GM23338 (cell line): ENCODE data around the gene ARHGEF9. TPM values are rescaled to one million over a fixed set of nuclear protein-coding genes. Genes with fewer than 3 reads are reported as not detected.

Source experiments
- ATAC-seq: fragments of 200-7000 bp; cut with Tn5 transposase; 3 replicates; pipeline ENCODE4 v1.9.1; 2020
- DNase-seq: peaks from one replicate; pipeline ENCODE4 v3.0.0-alpha.2; 2015; ENCODE audit warnings: low spot score
- H2AFZ ChIP-seq: fragments of 200-600 bp; sonication (generic); 2 replicates; pipeline ENCODE4 v1.8.0; 2016; ENCODE audit warnings: antibody characterized with exemption, mild to moderate bottlenecking, moderate library complexity
- H3F3A ChIP-seq: fragments of 200-600 bp; sonication (generic); replicated peaks from 2 replicates; pipeline ENCODE4 v1.8.0; 2017; ENCODE audit warnings: antibody characterized with exemption, mixed run types, low read depth
- H3K27ac ChIP-seq: fragments of 200-600 bp; sonication (generic); 2 replicates; pipeline ENCODE4 v1.6.1; 2016; ENCODE audit warnings: low read depth
- H3K27me3 ChIP-seq: fragments of 200-600 bp; sonication (generic); 2 replicates; pipeline ENCODE4 v1.8.0; 2016; ENCODE audit warnings: mild to moderate bottlenecking, mixed run types, moderate library complexity; ENCODE audit not compliant: insufficient read depth
- H3K36me3 ChIP-seq: fragments of 200-600 bp; sonication (generic); 2 replicates; pipeline ENCODE4 v1.8.0; 2016; ENCODE audit warnings: mild to moderate bottlenecking; ENCODE audit not compliant: insufficient read depth
- H3K4me1 ChIP-seq: fragments of 200-600 bp; sonication (generic); 2 replicates; pipeline ENCODE4 v1.8.0; 2016; ENCODE audit warnings: mild to moderate bottlenecking, moderate library complexity; ENCODE audit not compliant: insufficient read depth
- H3K4me2 ChIP-seq: fragments of 200-600 bp; sonication (generic); 2 replicates; pipeline ENCODE4 v1.7.1; 2017; ENCODE audit warnings: mixed run types
- H3K4me3 ChIP-seq: fragments of 200-600 bp; sonication (generic); 2 replicates; pipeline ENCODE4 v1.6.1; 2016; ENCODE audit warnings: mixed run types
- H3K79me2 ChIP-seq: fragments of 200-600 bp; sonication (generic); replicated peaks from 2 replicates; pipeline ENCODE4 v1.8.0; 2017; ENCODE audit warnings: mild to moderate bottlenecking; ENCODE audit not compliant: insufficient read depth
- H3K9me2 ChIP-seq: fragments of 200-600 bp; sonication (generic); 2 replicates; pipeline ENCODE4 v1.8.0; 2017; ENCODE audit not compliant: insufficient read depth
- H4K20me1 ChIP-seq: fragments of 200-600 bp; sonication (generic); replicated peaks from 2 replicates; pipeline ENCODE4 v1.8.0; 2017; ENCODE audit warnings: mild to moderate bottlenecking; ENCODE audit not compliant: insufficient read depth
- H3K27ac Mint-ChIP-seq: 2 replicates; pipeline ENCODE4 v1.8.0; 2020; ENCODE audit warnings: inconsistent platforms, mild to moderate bottlenecking, moderate library complexity, mixed read lengths
- H3K27me3 Mint-ChIP-seq: 3 replicates; pipeline ENCODE4 v1.8.0; 2022; ENCODE audit warnings: low read depth, mild to moderate bottlenecking, moderate library complexity, mixed read lengths, inconsistent platforms; ENCODE audit not compliant: insufficient read depth, poor library complexity
- H3K36me3 Mint-ChIP-seq: 3 replicates; pipeline ENCODE4 v1.8.0; 2021; ENCODE audit warnings: low read depth, mild to moderate bottlenecking, inconsistent platforms, moderate library complexity, mixed read lengths
- H3K4me1 Mint-ChIP-seq: 3 replicates; pipeline ENCODE4 v1.8.0; 2020; ENCODE audit warnings: mild to moderate bottlenecking, inconsistent platforms, mixed read lengths
- H3K4me3 Mint-ChIP-seq: 3 replicates; pipeline ENCODE4 v1.8.0; 2021; ENCODE audit warnings: moderate library complexity, mild to moderate bottlenecking, inconsistent platforms, mixed read lengths
- H3K9me3 Mint-ChIP-seq: 3 replicates; pipeline ENCODE4 v1.8.0; 2020; ENCODE audit warnings: moderate library complexity, mild to moderate bottlenecking, inconsistent platforms, mixed read lengths
- CREB1 ChIP-seq: fragments of 250-450 bp; sonication (Bioruptor Pico); IDR thresholded peaks from 2 replicates; pipeline ENCODE4 v1.5.0; 2020; ENCODE audit warnings: low read depth, mild to moderate bottlenecking, moderate library complexity
- CTCF ChIP-seq, 2 experiments: fragments of 200-600 bp in 1 of 2; sonication (generic) in 1 of 2; conservative IDR thresholded peaks; 2 replicates each; pipeline versions ENCODE4 v1.5.1 to v1.6.1; 2016 to 2017; ENCODE audit warnings: antibody characterized with exemption in 2 of 2, low read depth in 2 of 2, mild to moderate bottlenecking in 2 of 2, moderate library complexity in 1 of 2
- JUNB ChIP-seq: IDR thresholded peaks from one replicate; pipeline ENCODE4 v1.6.1; 2016; ENCODE audit warnings: antibody characterized with exemption; ENCODE audit not compliant: unreplicated experiment
- NANOG ChIP-seq: IDR thresholded peaks from 2 replicates; pipeline ENCODE4 v1.6.1; 2016; ENCODE audit warnings: antibody characterized with exemption, borderline replicate concordance
- ZNF114 ChIP-seq: fragments of 250-450 bp; sonication (Bioruptor Pico); IDR thresholded peaks from 2 replicates; pipeline ENCODE4 v1.5.0; 2020; ENCODE audit warnings: mild to moderate bottlenecking, moderate library complexity
- ZNF331 ChIP-seq: fragments of 250-450 bp; sonication (Bioruptor Pico); IDR thresholded peaks from 2 replicates; pipeline ENCODE4 v1.5.0; 2020; ENCODE audit warnings: low read depth, mild to moderate bottlenecking, moderate library complexity
- polyA plus RNA-seq: library from polyadenylated mRNA; unstranded; fragments of >200 nt; fragmentation: Nextera tagmentation; extraction: Ambion mirVana; gene quantifications from 2 replicates; pipeline ENCODE4 v1.2.1, GENCODE V29; 2016
- total RNA-seq: library from RNA; depleted of rRNA; stranded (reverse); fragments of >200 nt; shearing (Covaris generic); gene quantifications from 2 replicates; pipeline ENCODE4 v1.2.3, GENCODE V29; 2014
- TF ChIP-seq, protein P1 (sequence below): IDR thresholded peaks from 2 replicates; pipeline ENCODE4 v1.6.1; 2016; ENCODE audit warnings: antibody characterized with exemption
- TF ChIP-seq, protein P2 (sequence below): fragments of 250-450 bp; sonication (Bioruptor Pico); IDR thresholded peaks from 2 replicates; pipeline ENCODE4 v1.5.0; 2020; ENCODE audit warnings: mild to moderate bottlenecking, moderate library complexity

The ARHGEF9 gene
- total and polyA plus RNA-seq, 2 experiments from 2014 or later = 23.1 to 35.9 TPM

- H3F3A ChIP-seq = no peaks in the 10 kb centered on the region
- no peaks in the 10 kb centered on the region; the same call in 1 of the 2 replicates for H4K20me1 ChIP-seq
- TF ChIP-seq ZNF114 (CRISPR knock-in tag) (no peak), CREB1 (CRISPR knock-in tag) (no peak), NANOG (no peak), CTCF (conservative IDR thresholded peaks at IDR 0.05; ENCODE audit: low read depth in 2 of 2) (peak in 1 of 2 experiments; percentile 31; a peak in 2 of 4 replicates)
- TF ChIP-seq, protein P1, sequence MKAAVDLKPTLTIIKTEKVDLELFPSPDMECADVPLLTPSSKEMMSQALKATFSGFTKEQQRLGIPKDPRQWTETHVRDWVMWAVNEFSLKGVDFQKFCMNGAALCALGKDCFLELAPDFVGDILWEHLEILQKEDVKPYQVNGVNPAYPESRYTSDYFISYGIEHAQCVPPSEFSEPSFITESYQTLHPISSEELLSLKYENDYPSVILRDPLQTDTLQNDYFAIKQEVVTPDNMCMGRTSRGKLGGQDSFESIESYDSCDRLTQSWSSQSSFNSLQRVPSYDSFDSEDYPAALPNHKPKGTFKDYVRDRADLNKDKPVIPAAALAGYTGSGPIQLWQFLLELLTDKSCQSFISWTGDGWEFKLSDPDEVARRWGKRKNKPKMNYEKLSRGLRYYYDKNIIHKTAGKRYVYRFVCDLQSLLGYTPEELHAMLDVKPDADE = no peak
- no peak overlapping the region for H2AFZ ChIP-seq
- H3K9me2 ChIP-seq = no peaks in the 10 kb centered on the region
- DNase-seq (no peak), ATAC-seq (peak; percentile 33; the same call in 1 of the 3 replicates)
- H3K27ac ChIP-seq = no peak overlapping the region
- no peaks in the 10 kb centered on the region; the same call in 1 of the 2 replicates for H3K4me1 ChIP-seq
- H3K4me2 ChIP-seq = no peak overlapping the region
- Mint-ChIP-seq H3K27ac (no peak overlapping the region), H3K9me3 (no peaks in the 10 kb centered on the region), H3K27me3 (peaks cover 2% of the 10 kb centered on the region), H3K4me3 (no peak overlapping the region), H3K36me3 (peaks cover 4% of the 10 kb centered on the region; the same call in 1 of the 3 replicates), H3K4me1 (peaks cover 30% of the 10 kb centered on the region; the same call in 2 of the 3 replicates)
- H3K4me3 ChIP-seq = no peak overlapping the region
- H3K27me3 ChIP-seq = no peaks in the 10 kb centered on the region
- H3K36me3 ChIP-seq = no peaks in the 10 kb centered on the region
- peaks cover 24% of the 10 kb centered on the region for H3K79me2 ChIP-seq
Observed at GRCh38 chrX:63761639-63762038, 23.4 kb downstream of the ARHGEF9 start.

DNA sequence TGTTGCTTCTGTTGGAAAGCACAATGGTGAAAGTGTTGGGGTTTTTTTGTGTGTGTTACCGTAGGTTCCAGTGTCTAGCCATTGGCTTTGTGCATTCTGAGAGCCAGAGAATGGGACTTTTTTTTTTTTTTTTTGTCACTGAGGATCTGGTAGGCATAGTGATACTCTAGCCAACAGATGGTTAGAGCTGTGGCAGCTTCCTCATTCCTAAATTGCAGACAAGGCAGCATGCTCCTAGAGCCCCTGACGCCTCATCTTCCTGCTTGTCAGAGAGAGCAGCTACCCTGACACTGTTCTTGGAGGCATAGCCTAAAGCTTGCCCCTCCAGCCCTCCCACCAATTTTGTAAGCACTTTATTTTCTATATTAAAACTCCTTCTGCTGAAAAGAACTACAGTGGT lies 27.0 kb downstream of the ARHGEF9 start:
- Histone ChIP-seq H3K27ac (no peak overlapping the region), H3F3A (no peaks in the 10 kb centered on the region), H3K4me3 (no peak overlapping the region), H3K79me2 (peaks cover 23% of the 10 kb centered on the region), H3K36me3 (no peaks in the 10 kb centered on the region), H3K9me2 (no peaks in the 10 kb centered on the region), H3K4me2 (no peak overlapping the region), H4K20me1 (no peaks in the 10 kb centered on the region), H3K27me3 (no peaks in the 10 kb centered on the region), H3K4me1 (peaks cover 7% of the 10 kb centered on the region; the same call in 1 of the 2 replicates), H2AFZ (no peak overlapping the region)
- H3K9me3 Mint-ChIP-seq = no peaks in the 10 kb centered on the region; the same call in 2 of the 3 replicates
- peaks cover 42% of the 10 kb centered on the region; the same call in 2 of the 3 replicates for H3K4me1 Mint-ChIP-seq
- H3K27me3 Mint-ChIP-seq = peaks cover 4% of the 10 kb centered on the region
- no peak overlapping the region for H3K27ac Mint-ChIP-seq
- no peak overlapping the region for H3K4me3 Mint-ChIP-seq
- ATAC-seq = no peak
- 0 out of 3 replicates have a peak, but pooled peaks cover 2% of the 10 kb centered on the region for H3K36me3 Mint-ChIP-seq
- no peak for DNase-seq
- TF ChIP-seq ZNF331 (CRISPR knock-in tag) (no peak), CREB1 (CRISPR knock-in tag) (no peak), NANOG (no peak), CTCF (conservative IDR thresholded peaks at IDR 0.05; ENCODE audit: low read depth in 2 of 2) (no peak), JUNB (no peak)
- TF ChIP-seq, protein P1 = no peak
- TF ChIP-seq, protein P2, sequence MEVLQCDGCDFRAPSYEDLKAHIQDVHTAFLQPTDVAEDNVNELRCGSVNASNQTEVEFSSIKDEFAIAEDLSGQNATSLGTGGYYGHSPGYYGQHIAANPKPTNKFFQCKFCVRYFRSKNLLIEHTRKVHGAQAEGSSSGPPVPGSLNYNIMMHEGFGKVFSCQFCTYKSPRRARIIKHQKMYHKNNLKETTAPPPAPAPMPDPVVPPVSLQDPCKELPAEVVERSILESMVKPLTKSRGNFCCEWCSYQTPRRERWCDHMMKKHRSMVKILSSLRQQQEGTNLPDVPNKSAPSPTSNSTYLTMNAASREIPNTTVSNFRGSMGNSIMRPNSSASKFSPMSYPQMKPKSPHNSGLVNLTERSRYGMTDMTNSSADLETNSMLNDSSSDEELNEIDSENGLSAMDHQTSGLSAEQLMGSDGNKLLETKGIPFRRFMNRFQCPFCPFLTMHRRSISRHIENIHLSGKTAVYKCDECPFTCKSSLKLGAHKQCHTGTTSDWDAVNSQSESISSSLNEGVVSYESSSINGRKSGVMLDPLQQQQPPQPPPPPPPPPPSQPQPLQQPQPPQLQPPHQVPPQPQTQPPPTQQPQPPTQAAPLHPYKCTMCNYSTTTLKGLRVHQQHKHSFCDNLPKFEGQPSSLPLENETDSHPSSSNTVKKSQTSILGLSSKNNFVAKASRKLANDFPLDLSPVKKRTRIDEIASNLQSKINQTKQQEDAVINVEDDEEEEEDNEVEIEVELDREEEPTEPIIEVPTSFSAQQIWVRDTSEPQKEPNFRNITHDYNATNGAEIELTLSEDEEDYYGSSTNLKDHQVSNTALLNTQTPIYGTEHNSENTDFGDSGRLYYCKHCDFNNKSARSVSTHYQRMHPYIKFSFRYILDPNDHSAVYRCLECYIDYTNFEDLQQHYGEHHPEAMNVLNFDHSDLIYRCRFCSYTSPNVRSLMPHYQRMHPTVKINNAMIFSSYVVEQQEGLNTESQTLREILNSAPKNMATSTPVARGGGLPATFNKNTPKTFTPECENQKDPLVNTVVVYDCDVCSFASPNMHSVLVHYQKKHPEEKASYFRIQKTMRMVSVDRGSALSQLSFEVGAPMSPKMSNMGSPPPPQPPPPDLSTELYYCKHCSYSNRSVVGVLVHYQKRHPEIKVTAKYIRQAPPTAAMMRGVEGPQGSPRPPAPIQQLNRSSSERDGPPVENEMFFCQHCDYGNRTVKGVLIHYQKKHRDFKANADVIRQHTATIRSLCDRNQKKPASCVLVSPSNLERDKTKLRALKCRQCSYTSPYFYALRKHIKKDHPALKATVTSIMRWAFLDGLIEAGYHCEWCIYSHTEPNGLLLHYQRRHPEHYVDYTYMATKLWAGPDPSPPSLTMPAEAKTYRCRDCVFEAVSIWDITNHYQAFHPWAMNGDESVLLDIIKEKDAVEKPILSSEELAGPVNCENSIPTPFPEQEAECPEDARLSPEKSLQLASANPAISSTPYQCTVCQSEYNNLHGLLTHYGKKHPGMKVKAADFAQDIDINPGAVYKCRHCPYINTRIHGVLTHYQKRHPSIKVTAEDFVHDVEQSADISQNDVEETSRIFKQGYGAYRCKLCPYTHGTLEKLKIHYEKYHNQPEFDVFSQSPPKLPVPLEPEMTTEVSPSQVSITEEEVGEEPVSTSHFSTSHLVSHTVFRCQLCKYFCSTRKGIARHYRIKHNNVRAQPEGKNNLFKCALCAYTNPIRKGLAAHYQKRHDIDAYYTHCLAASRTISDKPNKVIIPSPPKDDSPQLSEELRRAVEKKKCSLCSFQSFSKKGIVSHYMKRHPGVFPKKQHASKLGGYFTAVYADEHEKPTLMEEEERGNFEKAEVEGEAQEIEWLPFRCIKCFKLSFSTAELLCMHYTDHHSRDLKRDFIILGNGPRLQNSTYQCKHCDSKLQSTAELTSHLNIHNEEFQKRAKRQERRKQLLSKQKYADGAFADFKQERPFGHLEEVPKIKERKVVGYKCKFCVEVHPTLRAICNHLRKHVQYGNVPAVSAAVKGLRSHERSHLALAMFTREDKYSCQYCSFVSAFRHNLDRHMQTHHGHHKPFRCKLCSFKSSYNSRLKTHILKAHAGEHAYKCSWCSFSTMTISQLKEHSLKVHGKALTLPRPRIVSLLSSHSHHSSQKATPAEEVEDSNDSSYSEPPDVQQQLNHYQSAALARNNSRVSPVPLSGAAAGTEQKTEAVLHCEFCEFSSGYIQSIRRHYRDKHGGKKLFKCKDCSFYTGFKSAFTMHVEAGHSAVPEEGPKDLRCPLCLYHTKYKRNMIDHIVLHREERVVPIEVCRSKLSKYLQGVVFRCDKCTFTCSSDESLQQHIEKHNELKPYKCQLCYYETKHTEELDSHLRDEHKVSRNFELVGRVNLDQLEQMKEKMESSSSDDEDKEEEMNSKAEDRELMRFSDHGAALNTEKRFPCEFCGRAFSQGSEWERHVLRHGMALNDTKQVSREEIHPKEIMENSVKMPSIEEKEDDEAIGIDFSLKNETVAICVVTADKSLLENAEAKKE (CRISPR knock-in tag) = no peak
